Bronchial epithelial cell (primary cell): ENCODE results near the gene ZFP91. TPM values are rescaled to one million over a fixed set of nuclear protein-coding genes. Genes with fewer than 3 reads are reported as not detected.

Source experiments
- DNase-seq: peaks from one replicate; pipeline ENCODE4 v3.0.0-alpha.2; 2010; ENCODE audit warnings: low read depth
- FAIRE-seq: peaks from 2 replicates; lab custom pipeline; 2011; peaks lifted over from hg19 to GRCh38; lab: Jason Lieb, UNC
- H3K27me3 ChIP-seq: 2 replicates; pipeline ENCODE4 v1.5.1; 2011; ENCODE audit warnings: low read length; ENCODE audit not compliant: control insufficient read depth, insufficient read depth
- H3K36me3 ChIP-seq: 2 replicates; pipeline ENCODE4 v1.5.1; 2011; ENCODE audit warnings: low read length; ENCODE audit not compliant: control insufficient read depth, insufficient read depth
- H3K4me3 ChIP-seq: 2 replicates; pipeline ENCODE4 v1.5.1; 2011; ENCODE audit warnings: mild to moderate bottlenecking, low read depth, low read length, control low read depth
- total RNA-seq: library from RNA; depleted of rRNA; stranded (reverse); fragments of >200 nt; gene quantifications from 2 replicates; pipeline ENCODE4 v1.2.1, GENCODE V29; 2014
- TF ChIP-seq, protein P1 (sequence below): IDR thresholded peaks from 2 replicates; pipeline ENCODE4 v1.5.1; 2011; ENCODE audit warnings: mild to moderate bottlenecking, moderate library complexity, low read length, control low read depth, inconsistent platforms; ENCODE audit not compliant: insufficient read depth, severe bottlenecking

ZFP91 gene
- total RNA-seq, 1 donor from 2014 or later, result 49.5 TPM

DNA sequence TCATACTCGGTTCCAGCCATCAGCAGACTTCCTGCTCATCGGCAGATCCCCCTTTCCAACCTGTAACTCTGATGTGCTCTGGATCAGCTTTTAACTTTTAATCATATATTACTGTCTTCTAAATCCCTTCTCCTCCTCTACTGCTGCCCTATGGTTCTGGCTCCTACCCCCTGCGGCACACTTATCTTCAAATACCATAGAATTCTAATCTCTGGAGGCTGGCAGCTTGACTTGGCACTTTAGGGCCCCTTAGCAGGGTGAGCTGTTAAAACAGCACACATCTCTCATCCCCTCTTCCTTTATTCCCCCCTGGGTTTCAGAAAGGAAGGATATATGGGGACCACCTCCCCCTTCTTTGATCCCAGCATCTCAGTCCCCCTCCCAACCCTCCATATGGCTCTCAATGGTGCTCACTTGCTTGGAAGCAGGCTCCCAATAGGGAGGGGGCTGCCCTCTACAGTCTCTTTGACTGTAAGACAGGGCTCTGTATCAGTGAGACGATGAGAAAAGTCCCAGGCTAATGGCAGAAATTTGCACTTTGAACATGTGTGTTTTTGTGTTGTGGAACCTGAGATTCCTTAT is 39.2 kb downstream of the ZFP91 start:
- Histone ChIP-seq H3K36me3 (peaks cover 16% of the 10 kb centered on the region), H3K4me3 (no peak overlapping the region), H3K27me3 (no peaks in the 10 kb centered on the region)
- no peak for DNase-seq
- FAIRE-seq, result no peak
- TF ChIP-seq, protein P1, sequence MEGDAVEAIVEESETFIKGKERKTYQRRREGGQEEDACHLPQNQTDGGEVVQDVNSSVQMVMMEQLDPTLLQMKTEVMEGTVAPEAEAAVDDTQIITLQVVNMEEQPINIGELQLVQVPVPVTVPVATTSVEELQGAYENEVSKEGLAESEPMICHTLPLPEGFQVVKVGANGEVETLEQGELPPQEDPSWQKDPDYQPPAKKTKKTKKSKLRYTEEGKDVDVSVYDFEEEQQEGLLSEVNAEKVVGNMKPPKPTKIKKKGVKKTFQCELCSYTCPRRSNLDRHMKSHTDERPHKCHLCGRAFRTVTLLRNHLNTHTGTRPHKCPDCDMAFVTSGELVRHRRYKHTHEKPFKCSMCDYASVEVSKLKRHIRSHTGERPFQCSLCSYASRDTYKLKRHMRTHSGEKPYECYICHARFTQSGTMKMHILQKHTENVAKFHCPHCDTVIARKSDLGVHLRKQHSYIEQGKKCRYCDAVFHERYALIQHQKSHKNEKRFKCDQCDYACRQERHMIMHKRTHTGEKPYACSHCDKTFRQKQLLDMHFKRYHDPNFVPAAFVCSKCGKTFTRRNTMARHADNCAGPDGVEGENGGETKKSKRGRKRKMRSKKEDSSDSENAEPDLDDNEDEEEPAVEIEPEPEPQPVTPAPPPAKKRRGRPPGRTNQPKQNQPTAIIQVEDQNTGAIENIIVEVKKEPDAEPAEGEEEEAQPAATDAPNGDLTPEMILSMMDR, result no peak

DNA sequence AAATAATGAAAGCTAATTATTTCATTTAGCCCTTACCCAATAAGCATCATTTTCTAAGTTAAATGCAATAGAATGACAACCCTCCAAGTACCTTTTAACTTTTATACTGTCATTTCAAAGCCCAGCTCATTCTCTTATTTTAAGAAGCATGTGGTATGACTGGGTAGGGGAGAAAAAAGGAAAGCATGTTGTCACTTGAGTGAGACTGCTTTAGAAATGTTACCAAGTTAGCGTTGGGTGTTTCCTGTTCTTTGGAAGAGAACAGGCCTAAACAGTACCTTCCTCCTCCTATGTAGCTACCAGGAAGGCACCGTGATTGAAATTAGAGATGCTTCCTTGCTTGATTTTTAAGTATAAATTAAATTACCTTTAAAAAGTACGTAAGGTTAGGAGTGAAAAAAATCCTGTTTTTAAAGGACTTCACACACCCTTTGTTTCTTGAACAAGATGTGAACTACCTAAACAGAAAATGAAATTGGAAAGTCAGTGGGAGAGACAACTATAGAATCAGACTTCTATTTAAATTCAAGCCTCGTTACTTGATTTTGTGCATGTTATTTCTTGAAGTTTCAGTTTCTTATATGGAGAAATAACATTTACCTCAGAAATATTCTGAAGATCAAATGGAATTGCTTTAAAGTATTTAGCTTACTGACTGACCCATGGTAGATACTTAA is 42.9 kb downstream of the ZFP91 start:
- FAIRE-seq (no peak), DNase-seq (peak; percentile 66)
- H3K4me3 ChIP-seq, result no peak overlapping the region
- H3K27me3 ChIP-seq, result no peaks in the 10 kb centered on the region
- TF ChIP-seq, protein P1, result no peak
- peaks cover 20% of the 10 kb centered on the region for H3K36me3 ChIP-seq

DNA sequence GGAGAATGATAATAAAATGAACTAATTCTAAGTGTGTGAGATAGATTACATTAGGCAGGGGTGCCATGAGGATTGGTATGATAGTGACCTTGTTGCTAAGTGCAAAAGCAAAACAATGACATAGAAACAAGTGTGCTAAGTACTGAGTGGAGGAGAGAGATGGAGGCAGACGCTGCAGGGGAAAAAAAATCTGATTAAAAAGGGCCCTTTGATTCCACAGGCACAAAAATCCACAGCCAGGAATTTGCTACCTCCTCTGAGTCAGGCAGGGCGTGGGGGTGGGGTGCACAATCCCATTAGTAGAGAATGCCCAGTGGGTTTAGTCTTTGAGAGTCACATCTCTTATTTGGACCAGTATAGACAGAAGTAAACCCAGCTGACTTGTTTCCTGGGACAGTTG is 43.5 kb downstream of the ZFP91 start, which contains the start of gene CNTF:
Gene CNTF, plus strand, starts transcription at position 322 of the 400 bp plus-strand sequence. CDS start 88 bp downstream, outside the sequence.
- TF ChIP-seq, protein P1, result no peak
- DNase-seq (no peak), FAIRE-seq (no peak)
- H3K36me3 ChIP-seq, result peaks cover 17% of the 10 kb centered on the region
- no peaks in the 10 kb centered on the region for H3K27me3 ChIP-seq
- no peak within 1 kb of the TSS for H3K4me3 ChIP-seq

DNA sequence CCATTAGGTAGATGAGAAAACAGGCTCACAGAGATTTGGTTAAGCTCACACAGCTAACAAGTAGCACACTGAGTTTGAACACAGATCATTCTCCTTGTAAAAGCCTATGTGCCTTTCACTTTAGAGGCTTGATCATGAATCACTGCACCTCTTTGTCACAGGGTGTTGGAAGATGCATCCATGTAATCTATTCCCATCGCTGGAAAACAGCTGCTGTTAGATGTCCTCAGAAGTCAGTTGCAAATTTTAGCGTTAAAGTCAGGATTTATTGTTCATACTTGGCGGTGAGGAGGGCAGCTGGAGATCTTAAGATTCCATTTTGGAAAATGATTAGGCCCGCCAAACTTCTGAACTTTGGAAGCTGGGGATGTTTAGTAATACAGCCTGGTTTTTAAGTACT is 46.2 kb downstream of the ZFP91 start:
- TF ChIP-seq, protein P1, result no peak
- H3K4me3 ChIP-seq, result no peak overlapping the region
- peaks cover 10% of the 10 kb centered on the region for H3K36me3 ChIP-seq
- DNase-seq, result no peak
- no peaks in the 10 kb centered on the region for H3K27me3 ChIP-seq
- FAIRE-seq, result no peak

DNA sequence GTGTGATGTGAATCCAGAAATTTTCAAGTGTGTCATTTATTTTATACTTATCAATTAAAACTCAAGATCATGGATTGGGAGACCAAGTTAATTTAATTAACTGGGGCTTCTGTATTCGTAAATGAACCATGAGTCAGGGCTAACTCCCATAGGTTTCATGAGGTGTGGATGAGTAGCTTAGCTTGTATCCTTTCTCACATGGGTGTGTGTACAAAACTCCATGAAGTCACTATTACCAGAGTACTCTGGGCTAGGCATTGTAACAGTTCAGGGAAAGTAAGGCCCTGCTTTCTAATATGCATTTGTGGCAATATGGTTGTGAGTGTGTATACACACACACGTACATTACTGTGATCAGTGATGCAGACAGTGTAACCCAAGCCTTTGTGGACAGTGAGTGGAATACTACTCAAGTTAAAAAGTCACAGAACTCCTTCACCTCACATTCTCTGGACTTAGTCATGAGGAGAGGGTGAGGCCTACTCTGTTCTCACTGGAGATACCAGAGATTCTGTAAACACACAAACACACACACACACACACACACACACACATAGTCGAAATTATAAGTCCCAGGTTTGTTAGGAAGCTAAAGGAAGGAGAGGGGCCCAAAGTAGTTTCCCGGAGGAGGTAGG is 47.1 kb downstream of the ZFP91 start:
- no peak overlapping the region for H3K4me3 ChIP-seq
- TF ChIP-seq, protein P1, result no peak
- peaks cover 10% of the 10 kb centered on the region for H3K36me3 ChIP-seq
- DNase-seq (peak; percentile 51), FAIRE-seq (peak; percentile 7)
- H3K27me3 ChIP-seq, result no peaks in the 10 kb centered on the region
